Measurements from ENCODE around the gene KLHL22.

DNA sequence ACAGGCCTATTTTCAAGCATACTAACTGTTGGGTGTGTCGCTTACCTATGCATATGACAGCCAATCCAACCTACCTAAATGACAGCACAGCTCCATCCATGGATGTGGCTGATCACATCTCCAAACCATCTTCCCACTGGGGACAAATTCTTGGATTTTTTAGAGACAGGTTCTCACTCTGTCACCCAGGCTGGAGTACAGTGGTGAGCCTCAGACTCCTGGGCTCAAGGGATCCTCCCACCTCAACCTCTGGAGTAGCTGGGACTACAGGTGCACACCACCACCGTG is 76.0 kb downstream of the KLHL22 start:
- TF ChIP-seq, protein P1, sequence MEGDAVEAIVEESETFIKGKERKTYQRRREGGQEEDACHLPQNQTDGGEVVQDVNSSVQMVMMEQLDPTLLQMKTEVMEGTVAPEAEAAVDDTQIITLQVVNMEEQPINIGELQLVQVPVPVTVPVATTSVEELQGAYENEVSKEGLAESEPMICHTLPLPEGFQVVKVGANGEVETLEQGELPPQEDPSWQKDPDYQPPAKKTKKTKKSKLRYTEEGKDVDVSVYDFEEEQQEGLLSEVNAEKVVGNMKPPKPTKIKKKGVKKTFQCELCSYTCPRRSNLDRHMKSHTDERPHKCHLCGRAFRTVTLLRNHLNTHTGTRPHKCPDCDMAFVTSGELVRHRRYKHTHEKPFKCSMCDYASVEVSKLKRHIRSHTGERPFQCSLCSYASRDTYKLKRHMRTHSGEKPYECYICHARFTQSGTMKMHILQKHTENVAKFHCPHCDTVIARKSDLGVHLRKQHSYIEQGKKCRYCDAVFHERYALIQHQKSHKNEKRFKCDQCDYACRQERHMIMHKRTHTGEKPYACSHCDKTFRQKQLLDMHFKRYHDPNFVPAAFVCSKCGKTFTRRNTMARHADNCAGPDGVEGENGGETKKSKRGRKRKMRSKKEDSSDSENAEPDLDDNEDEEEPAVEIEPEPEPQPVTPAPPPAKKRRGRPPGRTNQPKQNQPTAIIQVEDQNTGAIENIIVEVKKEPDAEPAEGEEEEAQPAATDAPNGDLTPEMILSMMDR (IDR thresholded peaks at IDR 0.05) = no peak
- TF ChIP-seq EP300 (IDR thresholded peaks at IDR 0.05) (no peak), POLR2A (IDR thresholded peaks at IDR 0.05; ENCODE audit: low read depth) (no peak)

Measured in esophagus muscularis mucosa (tissue), 4 donors.